HG02870 (cell line): ENCODE measurements around the gene OPN4.

Source experiments
- ATAC-seq: cut with Tn5 transposase; IDR thresholded peaks from one replicate; pipeline ENCODE4 v1.9.1; 2021; ENCODE audit warnings: mild to moderate bottlenecking, moderate library complexity; ENCODE audit not compliant: unreplicated experiment

The OPN4 gene

GRCh38 chr10:86698207-86698940 is 44.0 kb downstream of the OPN4 start:
- ATAC-seq: no peak

GRCh38 chr10:86699125-86699524 is 44.8 kb downstream of the OPN4 start:
- no peak for ATAC-seq

GRCh38 chr10:86699541-86699940 is 45.2 kb downstream of the OPN4 start:
- no peak for ATAC-seq

- ATAC-seq: no peak
Measured at GRCh38 chr10:86699991-86700840, 45.9 kb downstream of the OPN4 start.

GRCh38 chr10:86700851-86701617 is 46.7 kb downstream of the OPN4 start:
- ATAC-seq: no peak

GRCh38 chr10:86703176-86703575 is 48.8 kb downstream of the OPN4 start:
- no peak for ATAC-seq

- no peak for ATAC-seq
Measured at GRCh38 chr10:86705139-86705538, 50.8 kb downstream of the OPN4 start.

GRCh38 chr10:86705905-86706304 is 51.6 kb downstream of the OPN4 start:
- ATAC-seq: no peak

- no peak for ATAC-seq
Measured at GRCh38 chr10:86706401-86706841, 52.1 kb downstream of the OPN4 start.

GRCh38 chr10:86706977-86707376 is 52.6 kb downstream of the OPN4 start:
- ATAC-seq: no peak

- no peak for ATAC-seq
Measured at GRCh38 chr10:86707505-86707904, 53.2 kb downstream of the OPN4 start.

GRCh38 chr10:86708068-86708782 is 53.9 kb downstream of the OPN4 start:
- no peak for ATAC-seq

GRCh38 chr10:86708783-86709380 is 54.5 kb downstream of the OPN4 start:
- no peak for ATAC-seq

- ATAC-seq: no peak
Measured at GRCh38 chr10:86709396-86710185, 55.2 kb downstream of the OPN4 start.

- peak; percentile 78 for ATAC-seq
Measured at GRCh38 chr10:86710987-86711512, 56.7 kb downstream of the OPN4 start.

- peak; percentile 37 for ATAC-seq
Measured at GRCh38 chr10:86711513-86712316, 57.4 kb downstream of the OPN4 start.

GRCh38 chr10:86712317-86712707 is 58.0 kb downstream of the OPN4 start:
- peak; percentile 19 for ATAC-seq

GRCh38 chr10:86715156-86715795 is 60.9 kb downstream of the OPN4 start:
- ATAC-seq: no peak
